Limb (tissue), 2 donors: Measurements from ENCODE around the gene SENP1.

ENCODE experiments used
- DNase-seq, 2 donors: peaks; one replicate each; pipeline ENCODE4 v3.0.0-alpha.2; 2016; ENCODE audit errors: extremely low spot score in 2 of 2

The SENP1 gene

GRCh38 chr12:48036818-48037217 lies 69.1 kb downstream of the SENP1 start:
- no peak for DNase-seq

DNA sequence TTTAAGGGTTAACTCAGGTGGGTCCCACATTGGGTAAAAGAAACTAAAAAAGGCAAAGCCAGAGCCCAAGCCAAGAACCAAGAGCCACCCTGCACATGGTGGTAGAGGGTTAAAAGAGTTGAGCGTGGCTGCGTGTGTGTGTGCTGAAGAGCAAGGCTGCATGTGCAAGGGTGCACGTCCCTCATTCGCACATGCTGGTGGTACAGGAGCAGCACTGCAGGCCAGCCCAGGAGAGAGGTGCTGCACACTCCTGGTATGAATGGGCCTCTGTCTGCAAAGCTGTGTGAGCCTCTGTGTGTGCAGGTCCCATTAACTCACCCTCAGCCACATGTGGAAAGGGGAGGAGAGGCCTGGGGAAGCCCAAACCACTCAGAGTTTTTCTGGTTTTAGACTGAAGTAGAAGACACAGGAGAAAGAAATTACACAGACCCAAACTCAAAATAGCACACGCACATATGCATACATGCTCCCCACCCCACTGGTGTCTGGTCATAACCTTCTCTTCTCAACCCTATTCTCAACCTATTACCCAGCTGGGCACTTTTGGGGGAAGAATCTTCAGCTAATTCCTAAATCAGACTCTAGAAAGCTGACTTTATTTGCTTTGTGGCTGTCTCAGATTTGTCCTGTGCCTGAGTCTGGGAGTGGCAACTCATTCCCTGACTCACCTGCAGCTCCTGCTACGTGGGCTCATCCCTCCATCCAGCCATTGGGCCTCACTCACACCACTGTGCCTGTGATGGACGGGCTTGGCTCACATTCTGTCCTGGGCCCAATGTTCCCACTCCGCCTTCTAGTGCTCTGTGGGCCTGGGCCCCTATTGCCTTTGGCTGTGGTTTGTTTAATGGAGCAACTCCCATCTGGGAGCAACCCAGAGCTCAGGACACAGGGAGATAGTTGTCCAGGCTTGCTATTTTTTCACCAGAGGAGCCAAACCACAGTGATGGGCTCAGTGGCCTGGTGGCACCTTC lies 70.8 kb downstream of the SENP1 start:
- no peak for DNase-seq

DNA sequence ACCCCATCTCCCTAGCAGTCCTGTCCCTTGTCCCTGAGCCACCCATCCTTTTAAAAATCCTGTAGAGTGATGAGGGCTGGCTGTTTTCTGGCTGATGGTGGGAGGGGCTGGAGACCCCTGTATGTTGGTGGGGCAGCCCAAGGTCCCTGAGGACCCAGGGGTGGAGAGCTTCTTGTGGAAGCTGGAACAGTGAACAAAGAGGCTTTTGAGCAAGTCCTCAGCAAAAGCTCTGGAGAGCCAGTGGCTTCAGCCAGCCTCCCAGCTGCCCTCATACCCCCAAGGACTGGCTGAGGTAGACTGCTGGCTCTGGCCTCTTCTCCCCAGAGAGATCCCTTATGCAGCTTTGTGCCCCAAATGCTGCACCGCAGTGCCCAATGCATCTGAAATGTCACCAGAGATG lies 72.4 kb downstream of the SENP1 start:
- DNase-seq = no peak

DNA sequence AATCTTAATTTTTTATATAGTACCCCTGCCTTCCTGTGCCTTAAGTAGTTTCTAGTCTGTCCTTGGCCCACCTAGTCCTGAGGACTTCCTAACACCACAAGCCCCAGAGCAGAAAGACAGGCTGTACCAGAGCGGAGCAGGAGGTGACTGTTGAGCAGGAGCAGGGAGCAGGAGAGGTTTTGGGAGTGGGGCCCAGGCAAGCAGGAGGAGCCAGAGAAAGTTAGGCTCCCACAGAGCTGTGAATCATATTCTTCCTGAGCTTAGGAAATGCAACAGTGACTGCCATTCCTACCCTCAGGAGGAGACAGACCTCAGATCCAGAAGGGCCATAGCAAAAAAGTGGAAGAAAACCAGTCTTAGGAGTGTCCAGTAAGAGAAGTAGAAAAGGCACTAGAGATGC lies 73.3 kb downstream of the SENP1 start:
- DNase-seq = no peak

GRCh38 chr12:48031135-48031960 lies 74.5 kb downstream of the SENP1 start:
- no peak for DNase-seq

- no peak for DNase-seq
Observed at GRCh38 chr12:48030173-48030650, 75.7 kb downstream of the SENP1 start.

DNA sequence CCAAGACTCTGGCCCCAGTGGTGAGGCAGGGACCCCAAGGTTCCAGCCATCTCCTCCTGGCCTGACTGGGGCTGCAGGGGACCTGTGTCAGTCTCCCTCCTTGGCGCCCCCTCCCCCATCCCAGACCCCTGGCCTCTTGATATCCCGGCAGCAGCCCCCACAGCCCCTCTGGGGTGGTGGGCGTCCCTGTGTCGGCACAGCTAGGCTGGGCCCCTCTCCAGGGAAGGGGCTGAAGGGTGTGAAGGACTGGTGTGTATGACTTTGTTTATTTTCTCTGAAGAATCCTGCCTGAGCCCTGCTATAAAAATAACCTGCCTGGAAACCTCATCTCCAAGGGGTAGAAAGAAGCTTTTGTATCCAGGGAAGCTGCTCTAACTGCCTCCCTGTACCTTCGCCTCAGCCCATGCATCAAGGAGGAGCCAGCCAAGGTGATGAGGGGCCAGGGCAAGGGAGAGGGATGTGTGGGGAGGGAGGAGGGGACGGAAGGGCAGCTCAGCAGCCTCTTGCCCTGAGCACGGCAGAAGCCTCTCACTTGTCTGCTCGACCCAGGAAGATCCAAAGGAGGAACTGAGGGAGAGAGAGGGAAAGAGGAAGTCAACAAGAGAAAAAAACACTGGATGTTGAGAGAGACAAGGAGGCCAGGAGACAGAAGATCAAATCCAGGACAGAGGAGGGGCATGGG lies 76.2 kb downstream of the SENP1 start:
- DNase-seq = peak in 1 of 2 donors; percentile 85

DNA sequence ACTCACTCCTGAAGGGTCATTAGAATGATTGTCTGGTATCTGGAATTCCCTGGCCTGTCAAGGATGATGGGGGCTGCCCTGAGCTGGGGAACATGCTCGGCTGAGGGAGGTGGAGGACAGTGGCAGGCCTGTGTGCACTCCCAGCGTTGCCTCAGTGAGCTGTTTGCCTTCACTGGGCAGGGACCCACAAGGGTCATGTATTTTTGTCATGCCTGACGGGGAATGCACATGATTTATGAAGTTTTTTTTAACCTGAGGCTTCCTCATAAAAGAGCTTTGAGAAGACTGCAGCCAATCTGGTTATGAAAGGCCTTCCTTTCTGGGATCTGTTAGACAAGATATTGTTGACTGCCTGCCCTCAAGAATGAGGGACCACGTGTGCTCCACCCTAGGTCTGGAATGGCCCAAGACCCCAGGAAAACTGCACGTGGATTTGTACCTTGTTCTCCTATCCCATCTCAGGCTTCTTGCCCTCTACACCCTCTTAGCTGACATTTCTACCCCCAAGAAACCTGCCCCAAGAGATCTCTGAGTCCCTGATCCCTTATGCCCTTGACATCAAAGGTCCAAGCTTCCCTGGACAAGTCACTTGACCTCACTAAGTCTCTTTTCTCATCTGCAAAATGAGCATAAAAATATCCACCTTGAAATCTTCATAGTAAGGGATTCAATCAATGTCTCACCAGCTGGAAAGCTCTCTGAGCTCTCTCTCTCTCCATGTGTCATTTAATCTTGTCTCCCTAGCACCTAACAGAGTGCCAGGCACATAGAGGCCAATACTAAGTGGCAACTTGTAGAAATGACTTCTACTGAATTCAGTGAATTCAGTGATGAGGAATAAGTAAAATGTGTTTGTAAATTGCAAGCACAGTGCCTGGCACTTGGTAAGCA lies 77.1 kb downstream of the SENP1 start:
- no peak for DNase-seq

DNA sequence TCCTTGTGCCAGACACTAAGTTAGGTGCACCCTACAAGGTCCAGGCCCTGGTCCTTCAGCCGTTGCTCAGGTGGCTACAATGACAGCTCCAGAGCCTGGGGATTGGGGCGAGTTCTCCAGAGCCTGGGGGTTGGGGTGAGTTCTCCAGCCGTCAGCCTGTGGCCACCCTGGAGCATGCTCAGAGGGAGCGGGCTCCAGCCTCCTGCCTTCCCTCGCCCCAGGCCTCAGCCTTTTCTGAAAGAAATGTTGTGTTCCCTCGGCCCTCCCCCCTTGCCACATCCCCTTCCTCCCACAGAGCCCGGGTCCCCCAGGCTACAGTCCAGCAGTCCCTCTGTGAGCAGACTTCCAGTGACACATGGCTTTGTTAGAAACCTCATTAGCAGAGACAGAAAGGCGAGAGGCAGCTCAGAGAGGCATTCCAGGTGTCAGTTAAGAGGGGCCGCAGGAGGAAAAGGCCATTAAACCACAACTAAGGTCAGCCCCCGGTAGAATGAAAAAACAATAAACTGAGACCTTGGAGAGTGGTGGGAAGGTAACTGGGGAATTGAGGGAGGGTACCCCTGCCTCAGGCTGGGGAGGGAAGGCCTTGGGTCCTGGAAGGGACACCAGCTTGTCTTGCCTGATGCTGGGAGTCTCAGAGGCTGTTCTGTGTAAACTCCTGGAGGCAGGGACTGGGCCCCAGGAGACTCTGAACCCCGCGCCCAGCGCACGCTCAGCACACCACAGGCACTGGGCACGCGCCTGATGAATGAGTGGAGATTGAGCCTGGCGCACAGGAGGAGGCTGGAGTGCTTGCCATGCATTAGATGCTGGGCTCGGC lies 78.5 kb downstream of the SENP1 start:
- DNase-seq = no peak

- DNase-seq = no peak
Observed at GRCh38 chr12:48026060-48026827, 79.6 kb downstream of the SENP1 start.

- DNase-seq = no peak
Observed at GRCh38 chr12:48025281-48025680, 80.6 kb downstream of the SENP1 start.

DNA sequence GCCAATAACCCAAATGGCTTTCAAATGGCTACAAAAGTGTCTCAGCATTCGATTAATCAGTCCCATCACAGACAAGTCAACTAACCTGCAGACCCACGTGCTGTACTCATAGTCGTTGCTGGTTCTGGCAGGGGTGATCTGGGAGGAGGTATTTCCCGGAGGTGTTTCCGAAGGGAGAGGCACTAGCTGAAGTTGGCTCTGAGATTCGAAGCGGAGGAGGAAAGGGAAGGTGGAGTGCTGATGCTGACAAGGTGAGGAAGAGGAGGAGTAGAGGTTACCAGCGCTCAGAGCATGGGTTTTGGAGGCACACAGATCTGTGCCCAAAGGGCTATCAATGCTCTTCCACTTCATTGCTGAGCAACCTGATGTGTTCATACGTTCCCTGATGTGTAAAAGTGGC lies 81.1 kb downstream of the SENP1 start:
- DNase-seq = no peak

GRCh38 chr12:48023386-48023785 lies 82.5 kb downstream of the SENP1 start:
- DNase-seq = no peak

- no peak for DNase-seq
Observed at GRCh38 chr12:48022676-48023385, 83.0 kb downstream of the SENP1 start.

DNA sequence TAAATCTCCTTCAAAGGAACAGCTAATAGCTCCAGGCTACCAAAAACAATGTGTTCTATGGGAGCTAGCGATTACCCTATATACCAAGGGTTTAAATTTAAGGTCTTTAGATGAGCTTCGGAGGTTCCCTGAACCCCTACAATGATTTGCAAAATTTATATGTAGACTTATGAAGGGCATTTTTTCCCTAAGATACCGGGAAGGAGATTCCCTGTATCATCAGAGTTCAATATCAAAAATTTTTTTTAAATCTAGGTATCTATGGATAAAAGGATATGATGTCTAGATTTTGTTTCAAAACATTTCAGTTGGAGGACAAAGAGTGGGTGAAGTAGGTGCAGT lies 83.7 kb downstream of the SENP1 start:
- DNase-seq = no peak

DNA sequence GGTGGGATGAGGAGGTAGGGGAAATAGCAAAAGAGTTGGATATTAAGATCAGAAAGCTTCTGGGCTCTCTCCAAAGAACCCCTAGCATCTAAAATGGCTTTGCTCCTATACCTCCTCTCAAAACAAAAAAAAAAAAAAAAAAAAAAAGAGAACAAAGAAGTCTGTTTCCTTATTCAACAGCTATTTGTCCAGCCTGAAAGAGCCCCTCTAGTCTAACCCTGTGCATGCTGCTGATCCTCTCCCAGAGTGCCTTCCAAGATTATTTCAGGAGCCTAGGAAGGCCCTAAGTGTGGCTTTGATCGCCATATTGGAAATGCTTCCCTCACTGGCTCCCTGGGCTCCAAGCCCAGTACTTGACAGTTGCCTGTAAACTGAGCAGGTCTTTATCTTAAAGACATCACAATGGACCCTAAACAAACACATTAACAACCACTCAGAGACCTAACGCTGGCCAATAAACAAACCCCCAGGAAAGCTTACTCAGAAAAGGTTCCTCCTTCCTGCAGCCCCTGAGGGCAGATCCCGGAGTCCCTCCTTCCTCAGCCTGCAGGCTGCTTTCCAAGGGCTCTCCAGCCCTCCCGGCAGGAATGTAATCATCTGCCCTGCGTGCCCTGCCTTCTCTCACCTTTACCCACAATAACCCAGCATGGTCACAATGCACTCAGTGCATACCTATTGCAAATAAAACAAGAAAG lies 84.2 kb downstream of the SENP1 start:
- no peak for DNase-seq

DNA sequence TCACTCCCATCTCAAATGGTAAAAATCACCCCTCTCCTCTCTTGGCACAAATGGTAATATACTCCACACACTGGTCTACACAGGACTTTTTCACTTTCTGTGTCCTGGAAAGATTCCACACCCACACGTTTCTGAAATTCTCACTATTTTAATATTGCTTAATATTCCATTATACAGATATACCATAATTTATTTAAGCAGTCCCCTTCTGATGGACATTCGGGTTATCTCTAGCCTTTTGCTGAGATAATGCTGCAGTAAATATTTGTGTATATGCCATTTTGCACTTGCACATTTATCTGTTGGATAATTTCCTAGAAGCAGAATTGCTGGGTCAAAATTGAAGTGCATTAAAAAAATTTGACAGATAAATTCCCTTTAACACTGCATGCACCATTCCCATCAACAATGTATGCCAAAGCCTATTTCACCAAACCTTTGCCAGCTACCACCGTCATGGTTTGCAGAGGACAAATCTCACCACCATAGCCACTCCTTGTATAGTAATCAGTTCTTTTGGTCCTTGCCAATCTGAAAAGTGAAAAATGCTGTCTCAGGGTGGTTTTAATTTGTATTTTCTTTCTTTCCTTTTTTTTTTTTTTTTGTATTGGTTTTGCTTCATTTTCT lies 86.1 kb downstream of the SENP1 start:
- DNase-seq = no peak

GRCh38 chr12:48018618-48018995 lies 87.3 kb downstream of the SENP1 start:
- DNase-seq = no peak
